Loucy (cell line): ENCODE results near the gene KCTD4.

Experiments used
- CTCF ChIP-seq: fragments of 200-600 bp; sonication (generic); conservative IDR thresholded peaks from 2 replicates; pipeline ENCODE4 v1.5.1; 2014; ENCODE audit warnings: mild to moderate bottlenecking, antibody characterized with exemption, low read length
- EZH2phosphoT487 ChIP-seq: fragments of 200-600 bp; IDR thresholded peaks from 2 replicates; pipeline ENCODE4 v1.6.1; 2018; ENCODE audit warnings: antibody characterized with exemption, mild to moderate bottlenecking, moderate library complexity, borderline replicate concordance

GRCh38 chr13:45215392-45216077, 14.7 kb upstream of the KCTD4 start:
- no peak for TF ChIP-seq CTCF
- no peak for TF ChIP-seq EZH2phosphoT487
